SU-DHL-6 (cell line): ENCODE data around the gene CES4A.
A peak's percentile ranks its signal among the peaks of the same experiment; 100 is the strongest.

Experiments used
- H2AFZ ChIP-seq: fragments of 200-600 bp; sonication (generic); 2 replicates; pipeline ENCODE4 v1.6.1; 2014; ENCODE audit warnings: low read depth, mild to moderate bottlenecking, moderate library complexity, mixed read lengths, antibody characterized with exemption, low read length; ENCODE audit not compliant: severe bottlenecking
- H3F3A ChIP-seq: fragments of 200-600 bp; shearing (Covaris generic); 2 replicates; pipeline ENCODE4 v1.6.0; 2016; ENCODE audit warnings: antibody characterized with exemption, mild to moderate bottlenecking; ENCODE audit not compliant: insufficient read depth
- H3K27ac ChIP-seq: fragments of 200-600 bp; sonication (generic); 2 replicates; pipeline ENCODE4 v1.5.1; 2016; ENCODE audit warnings: low read depth, mild to moderate bottlenecking, low read length, moderate library complexity, mixed read lengths
- H3K27me3 ChIP-seq: fragments of 200-600 bp; sonication (generic), shearing (Covaris generic); 2 replicates; pipeline ENCODE4 v1.6.0; 2014; ENCODE audit warnings: mild to moderate bottlenecking, low read length
- H3K36me3 ChIP-seq: fragments of 200-600 bp; sonication (generic); 2 replicates; pipeline ENCODE4 v1.6.1; 2014; ENCODE audit warnings: mild to moderate bottlenecking, low read length, mixed read lengths
- H3K4me2 ChIP-seq: fragments of 300-600, 200-600 bp; shearing (Covaris generic), sonication (generic); 2 replicates; pipeline ENCODE4 v1.6.0; 2014; ENCODE audit warnings: low read length, low read depth, mild to moderate bottlenecking; ENCODE audit not compliant: poor library complexity, severe bottlenecking
- H3K4me3 ChIP-seq: fragments of 200-600 bp; sonication (generic); 2 replicates; pipeline ENCODE4 v1.5.1; 2014; ENCODE audit warnings: antibody characterized with exemption, low read length, mild to moderate bottlenecking, mixed read lengths; ENCODE audit not compliant: insufficient read depth, poor library complexity, severe bottlenecking
- H3K79me2 ChIP-seq: fragments of 200-600 bp; sonication (generic); 2 replicates; pipeline ENCODE4 v1.6.1; 2014; ENCODE audit warnings: mild to moderate bottlenecking, low read length, moderate library complexity; ENCODE audit not compliant: insufficient read depth
- H3K9ac ChIP-seq: fragments of 200-600 bp; sonication (generic); 2 replicates; pipeline ENCODE4 v1.7.0; 2014; ENCODE audit warnings: mild to moderate bottlenecking, low read length
- H3K9me2 ChIP-seq: fragments of 200-600 bp; sonication (generic); replicated peaks from 2 replicates; pipeline ENCODE4 v1.6.1; 2014; ENCODE audit warnings: low read length; ENCODE audit not compliant: insufficient read depth
- H3K9me3 ChIP-seq: fragments of 200-600 bp; sonication (generic); 2 replicates; pipeline ENCODE4 v1.6.1; 2014; ENCODE audit warnings: low read length, mixed read lengths; ENCODE audit not compliant: insufficient read depth
- H4K20me1 ChIP-seq: fragments of 200-600 bp; sonication (generic); 2 replicates; pipeline ENCODE4 v1.6.1; 2014; ENCODE audit warnings: low read depth, mild to moderate bottlenecking, antibody characterized with exemption, low read length, moderate library complexity, mixed read lengths
- CTCF ChIP-seq: fragments of 200-600 bp; sonication (generic); IDR thresholded peaks from one replicate; pipeline ENCODE4 v1.5.1; 2017; ENCODE audit warnings: antibody characterized with exemption, mild to moderate bottlenecking, low read length, moderate library complexity; ENCODE audit not compliant: insufficient read depth, poor library complexity, severe bottlenecking
- EZH2phosphoT487 ChIP-seq: fragments of 200-600 bp; sonication (generic), shearing (Covaris generic); conservative IDR thresholded peaks from 2 replicates; pipeline ENCODE4 v1.6.1; 2018; ENCODE audit warnings: mild to moderate bottlenecking, antibody characterized with exemption, low read length, moderate library complexity, mixed read lengths

Gene CES4A

GRCh38 chr16:67013233-67013822 lies 24.9 kb downstream of the CES4A start:
- peak overlapping the region; percentile 44 for H3K9ac ChIP-seq
- H3K27me3 ChIP-seq: no peaks in the 10 kb centered on the region

GRCh38 chr16:67013823-67014633 lies 25.6 kb downstream of the CES4A start:
- peak overlapping the region; percentile 44 for H3K9ac ChIP-seq

More at GRCh38 chr16:67013233-67013822, 24.9 kb downstream of the CES4A start:
- H3K9me2 ChIP-seq: no peaks in the 10 kb centered on the region
- H3F3A ChIP-seq: no peaks in the 10 kb centered on the region
- H3K4me2 ChIP-seq: peak overlapping the region; percentile 56
- H3K27ac ChIP-seq: no peak overlapping the region
- peak overlapping the region; percentile 52 for H2AFZ ChIP-seq
- no peaks in the 10 kb centered on the region for H4K20me1 ChIP-seq
- H3K79me2 ChIP-seq: no peaks in the 10 kb centered on the region
- H3K4me3 ChIP-seq: peak overlapping the region; percentile 30
- H3K9me3 ChIP-seq: no peaks in the 10 kb centered on the region
- TF ChIP-seq EZH2phosphoT487: 0 out of 2 replicates have a peak, but pooled peaks have one; percentile 20
- no peak for TF ChIP-seq CTCF
- H3K36me3 ChIP-seq: no peaks in the 10 kb centered on the region

GRCh38 chr16:67014634-67015312 lies 26.4 kb downstream of the CES4A start:
- Histone ChIP-seq H3F3A (no peaks in the 10 kb centered on the region), H3K9ac (peak overlapping the region; percentile 44; the same call in 1 of the 2 replicates), H3K9me3 (no peaks in the 10 kb centered on the region), H3K27me3 (no peaks in the 10 kb centered on the region), H4K20me1 (no peaks in the 10 kb centered on the region), H3K4me3 (no peak overlapping the region), H3K36me3 (no peaks in the 10 kb centered on the region), H3K9me2 (no peaks in the 10 kb centered on the region), H3K4me2 (peak overlapping the region; percentile 56), H3K79me2 (no peaks in the 10 kb centered on the region), H2AFZ (peak overlapping the region; percentile 52), H3K27ac (no peak overlapping the region)
- TF ChIP-seq CTCF (no peak), EZH2phosphoT487 (no peak)

More at GRCh38 chr16:67013823-67014633, 25.6 kb downstream of the CES4A start:
- Histone ChIP-seq H3K79me2 (no peaks in the 10 kb centered on the region), H3K9me3 (no peaks in the 10 kb centered on the region), H3K36me3 (no peaks in the 10 kb centered on the region), H3K4me2 (peak overlapping the region; percentile 56), H2AFZ (peak overlapping the region; percentile 52), H3K4me3 (peak overlapping the region; percentile 30), H3K27ac (no peak overlapping the region), H3K9me2 (no peaks in the 10 kb centered on the region), H3K27me3 (no peaks in the 10 kb centered on the region), H3F3A (no peaks in the 10 kb centered on the region), H4K20me1 (no peaks in the 10 kb centered on the region)
- TF ChIP-seq CTCF (no peak), EZH2phosphoT487 (no peak)
